Ishikawa (cell line): ENCODE data around the gene GBA3.

Source experiments
- CEBPB ChIP-seq: IDR thresholded peaks from 2 replicates; pipeline ENCODE4 v1.6.1; 2012
- CREB1 ChIP-seq: IDR thresholded peaks from 2 replicates; pipeline ENCODE4 v1.6.1; 2012; ENCODE audit warnings: low read depth
- EGR1 ChIP-seq: IDR thresholded peaks from 2 replicates; pipeline ENCODE4 v1.6.1; 2012
- EP300 ChIP-seq: IDR thresholded peaks from 2 replicates; pipeline ENCODE4 v1.6.1; 2012; ENCODE audit warnings: borderline replicate concordance
- FOXM1 ChIP-seq: IDR thresholded peaks from 2 replicates; pipeline ENCODE4 v1.6.1; 2012; ENCODE audit warnings: low read depth, borderline replicate concordance
- MAX ChIP-seq: IDR thresholded peaks from 2 replicates; pipeline ENCODE4 v1.6.1; 2012
- NFIC ChIP-seq: IDR thresholded peaks from 2 replicates; pipeline ENCODE4 v1.6.1; 2012
- RAD21 ChIP-seq: IDR thresholded peaks from 2 replicates; pipeline ENCODE4 v1.6.1; 2012; ENCODE audit warnings: low read depth
- REST ChIP-seq: IDR thresholded peaks from 2 replicates; pipeline ENCODE4 v1.6.1; 2012; ENCODE audit warnings: low read depth, mild to moderate bottlenecking
- TAF1 ChIP-seq: IDR thresholded peaks from 2 replicates; pipeline ENCODE4 v1.6.1; 2012; ENCODE audit warnings: low read depth, mild to moderate bottlenecking
- TCF12 ChIP-seq: IDR thresholded peaks from 2 replicates; pipeline ENCODE4 v1.6.1; 2012; ENCODE audit warnings: low read depth
- TEAD4 ChIP-seq: IDR thresholded peaks from 2 replicates; pipeline ENCODE4 v1.6.1; 2012
- USF1 ChIP-seq: IDR thresholded peaks from 2 replicates; pipeline ENCODE4 v1.6.1; 2012
- YY1 ChIP-seq: IDR thresholded peaks from 2 replicates; pipeline ENCODE4 v1.6.1; 2012; ENCODE audit warnings: low read depth
- ZBTB7A ChIP-seq: IDR thresholded peaks from 2 replicates; pipeline ENCODE4 v1.6.1; 2012; ENCODE audit warnings: low read depth

Gene GBA3

GRCh38 chr4:22672519-22672918 is 20.2 kb upstream of the GBA3 start:
- TF ChIP-seq ZBTB7A (no peak), EP300 (no peak), CREB1 (no peak), USF1 (no peak), EGR1 (no peak), CEBPB (no peak), MAX (no peak), TAF1 (no peak), REST (no peak), RAD21 (no peak), TCF12 (no peak), NFIC (no peak), TEAD4 (no peak), FOXM1 (no peak), YY1 (no peak)

GRCh38 chr4:22672944-22673343 is 19.8 kb upstream of the GBA3 start:
- TF ChIP-seq RAD21 (no peak), YY1 (no peak), TEAD4 (no peak), ZBTB7A (no peak), CREB1 (no peak), TAF1 (no peak), EGR1 (no peak), FOXM1 (no peak), EP300 (no peak), TCF12 (no peak), CEBPB (no peak), NFIC (no peak), MAX (no peak), REST (no peak), USF1 (no peak)

- TF ChIP-seq MAX = no peak
- no peak for TF ChIP-seq NFIC
- TF ChIP-seq TAF1 = no peak
- TF ChIP-seq REST = no peak
- no peak for TF ChIP-seq RAD21
- TF ChIP-seq EGR1 = no peak
- TF ChIP-seq FOXM1 = no peak
- no peak for TF ChIP-seq USF1
Measured at GRCh38 chr4:22674700-22675099, 18.0 kb upstream of the GBA3 start.

GRCh38 chr4:22676063-22676462 is 16.7 kb upstream of the GBA3 start:
- TF ChIP-seq EGR1 = no peak
- TF ChIP-seq CREB1 = no peak
- TF ChIP-seq ZBTB7A = no peak
- TF ChIP-seq RAD21 = no peak
- TF ChIP-seq EP300 = no peak
- TF ChIP-seq TCF12 = no peak
- no peak for TF ChIP-seq NFIC
- no peak for TF ChIP-seq YY1
- no peak for TF ChIP-seq TEAD4
- TF ChIP-seq REST = no peak
- no peak for TF ChIP-seq USF1
- TF ChIP-seq FOXM1 = no peak
- no peak for TF ChIP-seq MAX
- TF ChIP-seq CEBPB = no peak
- TF ChIP-seq TAF1 = no peak
